ENCODE measurements around the gene VAMP2.

The VAMP2 gene, protein sequence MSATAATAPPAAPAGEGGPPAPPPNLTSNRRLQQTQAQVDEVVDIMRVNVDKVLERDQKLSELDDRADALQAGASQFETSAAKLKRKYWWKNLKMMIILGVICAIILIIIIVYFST

DNA sequence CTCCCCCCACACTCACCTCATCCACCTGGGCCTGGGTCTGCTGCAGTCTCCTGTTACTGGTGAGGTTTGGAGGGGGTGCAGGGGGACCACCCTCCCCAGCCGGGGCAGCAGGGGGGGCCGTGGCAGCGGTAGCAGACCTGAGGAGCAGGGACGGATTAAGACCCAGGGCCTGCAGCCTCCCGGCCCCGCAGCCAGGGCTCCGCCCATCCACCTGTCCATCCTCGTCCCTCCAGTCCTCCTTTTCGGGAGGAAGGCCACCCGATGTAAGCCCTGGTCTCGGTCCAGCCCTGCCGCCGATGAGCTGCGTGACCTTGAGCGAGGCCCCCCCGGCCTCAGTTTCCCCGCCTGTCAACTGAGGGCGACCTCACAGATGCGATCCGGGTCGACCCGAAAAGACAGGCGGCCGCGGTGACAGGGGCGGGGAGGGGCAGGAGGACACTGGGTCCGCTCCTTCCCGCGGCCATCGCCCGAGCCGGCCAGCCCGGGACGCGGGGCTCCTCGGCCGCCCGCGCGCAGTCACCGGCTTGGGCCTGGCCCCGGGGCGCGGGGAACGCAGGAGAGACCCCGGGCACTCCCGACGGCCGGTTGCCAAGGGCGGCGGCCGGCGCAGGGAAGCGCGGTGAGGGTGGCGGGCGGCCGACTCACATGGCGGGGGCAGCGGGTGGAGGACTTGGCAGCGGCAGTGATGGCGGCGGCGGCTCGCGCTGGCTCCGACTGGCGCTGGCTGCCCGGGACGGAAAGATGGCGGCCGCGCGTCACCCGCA is at the start of gene VAMP2:
VAMP2 (minus strand) TSS at position 716 of the 764 bp plus-strand sequence; CDS start at position 647, 69 bp downstream.
- peak; percentile 81 to 87 for DNase-seq

DNA sequence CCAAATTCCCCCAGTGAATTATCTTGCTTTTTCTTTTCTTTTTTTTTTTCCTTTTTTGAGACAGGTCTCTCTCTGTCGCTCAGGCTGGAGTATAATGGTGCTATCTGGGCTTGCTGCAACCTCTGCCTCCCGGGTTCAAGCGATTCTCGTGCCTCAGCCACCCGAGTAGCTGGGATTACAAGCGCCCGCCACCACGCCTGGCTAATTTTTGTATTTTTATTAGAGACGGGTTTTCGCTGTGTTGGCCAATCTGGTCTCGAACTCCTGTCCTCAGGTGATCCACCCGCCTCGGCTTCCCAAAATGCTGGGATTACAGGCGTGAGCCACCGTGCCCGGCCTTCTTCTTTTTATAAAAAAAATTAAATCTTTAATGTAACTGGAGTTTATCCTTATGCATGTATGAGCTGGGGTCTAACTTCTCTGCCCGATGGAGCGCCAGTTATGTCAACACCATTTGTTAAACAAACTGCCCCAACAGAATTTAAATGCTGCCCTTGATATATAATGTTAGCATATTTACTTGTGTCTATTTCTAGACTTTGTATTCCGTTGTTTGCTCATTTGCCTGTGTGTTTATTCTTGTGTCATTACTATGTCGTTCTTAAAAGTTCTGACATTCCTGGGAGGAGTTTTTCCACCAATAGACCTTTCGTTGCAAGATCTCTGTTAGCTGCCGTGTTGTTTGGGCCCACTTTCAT is 48.2 kb upstream of the VAMP2 start:
- no peak for DNase-seq

DNA sequence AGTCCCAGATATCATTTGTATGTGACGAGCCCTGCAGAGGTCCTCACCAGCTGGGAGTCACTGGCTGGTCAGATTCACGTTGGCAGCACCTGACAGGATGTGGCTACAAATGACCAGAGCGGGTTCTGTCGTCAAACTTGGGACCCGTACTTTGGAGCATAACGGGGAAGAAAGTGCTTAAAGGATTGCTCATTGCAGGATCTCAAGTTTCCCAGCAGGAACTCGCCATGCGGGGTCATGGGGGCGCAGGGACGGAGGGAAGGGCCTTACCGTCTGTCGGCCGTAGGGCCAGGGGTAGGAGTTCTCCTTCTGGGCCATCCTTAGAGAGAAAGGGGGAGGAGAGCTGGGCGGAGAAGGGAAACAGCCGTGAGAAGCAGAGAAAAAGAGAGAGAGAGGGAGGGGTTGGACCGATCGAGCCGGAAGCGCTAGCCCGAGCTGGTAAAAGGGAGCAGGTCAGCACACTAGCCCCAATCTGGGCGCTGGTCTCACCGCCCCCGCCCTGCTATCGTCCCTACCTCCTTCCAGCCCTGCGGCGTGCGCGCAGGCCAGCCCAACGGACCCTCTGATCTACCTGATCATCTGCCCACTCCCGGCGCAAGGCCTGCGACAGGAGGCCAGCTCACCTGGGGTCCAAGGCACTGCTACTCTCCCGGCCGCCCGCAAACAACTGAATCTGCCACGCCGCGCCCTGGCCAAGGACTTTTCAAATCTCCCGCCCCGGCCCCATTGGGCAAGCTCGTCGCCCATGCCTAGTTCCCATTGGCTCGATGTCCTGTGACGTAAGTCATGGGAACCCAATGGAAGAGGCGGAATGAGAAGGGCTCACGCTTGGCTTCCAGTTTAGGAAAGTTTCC is 47.4 kb upstream of the VAMP2 start, which contains the start of gene AURKB:
AURKB (minus strand) TSS at position 669 of the 854 bp plus-strand sequence; CDS start at position 318, 351 bp downstream.
- peak; percentile 93 to 94 for DNase-seq

DNA sequence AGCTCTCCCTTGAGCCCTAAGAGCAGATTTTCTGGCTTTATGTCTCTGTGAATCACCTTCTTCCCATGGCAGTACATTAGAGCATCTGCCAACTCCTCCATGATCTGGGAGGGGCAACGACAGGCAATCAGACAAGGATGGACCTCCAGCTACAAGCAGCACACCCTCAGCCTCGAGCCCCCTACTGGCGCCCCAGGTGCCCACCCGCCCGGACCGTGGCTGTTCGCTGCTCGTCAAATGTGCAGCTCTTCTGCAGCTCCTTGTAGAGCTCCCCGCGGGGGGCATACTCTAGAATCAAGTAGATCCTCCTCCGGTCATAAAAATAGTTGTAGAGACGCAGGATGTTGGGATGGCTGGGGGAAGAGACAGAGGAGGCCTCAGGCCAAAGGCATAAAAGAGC is 43.8 kb upstream of the VAMP2 start:
- no peak for DNase-seq

DNA sequence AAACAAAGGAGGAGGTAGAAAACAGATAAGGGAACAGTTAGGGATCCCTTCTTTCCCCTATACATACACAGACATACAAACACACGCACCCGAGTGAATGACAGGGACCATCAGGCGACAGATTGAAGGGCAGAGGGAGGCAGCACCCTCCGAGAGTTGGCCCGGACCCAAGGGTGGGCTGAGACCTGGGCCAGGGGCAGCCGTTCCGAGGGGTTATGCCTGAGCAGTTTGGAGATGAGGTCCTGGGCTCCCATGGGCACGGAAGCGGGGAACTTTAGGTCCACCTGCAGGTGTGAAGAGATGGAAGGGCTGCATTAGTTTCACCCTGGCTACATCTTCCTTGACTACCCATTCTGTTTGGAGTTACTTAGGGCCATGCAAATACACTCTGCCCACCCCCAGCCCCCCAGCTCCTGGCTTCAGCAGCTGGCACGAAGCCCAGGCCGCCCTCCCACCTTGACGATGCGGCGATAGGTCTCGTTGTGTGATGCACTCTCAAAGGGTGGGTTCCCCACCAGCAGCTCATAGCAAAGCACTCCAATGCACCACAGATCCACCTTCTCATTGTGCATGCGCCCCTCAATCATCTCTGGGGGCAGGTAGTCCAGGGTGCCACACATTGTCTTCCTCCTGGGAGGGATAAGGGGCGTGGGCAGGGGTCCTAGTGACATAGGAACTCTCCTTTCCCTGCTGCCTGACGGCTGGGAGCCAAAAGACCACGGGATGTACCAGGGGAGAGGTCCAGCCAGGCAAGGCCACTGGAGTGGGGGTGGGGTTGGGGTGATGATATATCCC is 42.2 kb upstream of the VAMP2 start:
- DNase-seq: no peak

DNA sequence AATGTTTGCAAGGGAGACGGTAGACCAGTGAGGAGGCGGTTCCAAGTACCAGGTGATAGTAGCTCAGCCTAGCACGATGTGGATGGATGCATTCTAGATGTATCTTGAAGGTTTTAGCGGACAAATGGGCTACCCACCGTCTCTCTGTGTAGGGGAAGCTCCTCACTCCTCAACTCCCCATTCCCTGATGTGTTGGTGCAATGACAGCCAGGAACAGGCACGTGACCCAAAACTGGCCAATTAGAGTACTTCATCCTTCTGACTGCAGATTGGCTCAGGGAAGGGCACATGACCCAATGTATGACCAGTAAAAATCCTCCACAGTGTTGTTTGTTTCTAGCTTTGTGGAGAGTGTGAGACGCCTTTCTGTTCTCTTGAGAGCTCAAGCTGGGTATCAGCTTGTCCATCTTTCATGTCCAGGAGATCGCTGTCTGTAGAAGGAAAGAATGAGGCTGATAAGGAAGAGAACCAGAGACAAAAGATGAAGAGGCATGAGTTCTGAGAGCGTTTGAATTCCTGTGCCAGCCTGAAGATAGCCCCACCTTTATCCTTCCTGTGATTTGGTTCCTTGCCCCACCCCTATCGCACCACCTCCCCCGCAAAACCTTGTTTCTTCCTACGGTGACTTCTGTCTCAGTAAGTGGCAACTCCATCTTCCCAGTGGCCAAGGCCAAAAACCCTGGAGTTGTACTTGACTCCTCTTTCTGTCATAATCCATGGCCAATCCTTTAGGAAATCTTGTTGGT is 29.5 kb upstream of the VAMP2 start:
- DNase-seq: peak; percentile 71 to 76

DNA sequence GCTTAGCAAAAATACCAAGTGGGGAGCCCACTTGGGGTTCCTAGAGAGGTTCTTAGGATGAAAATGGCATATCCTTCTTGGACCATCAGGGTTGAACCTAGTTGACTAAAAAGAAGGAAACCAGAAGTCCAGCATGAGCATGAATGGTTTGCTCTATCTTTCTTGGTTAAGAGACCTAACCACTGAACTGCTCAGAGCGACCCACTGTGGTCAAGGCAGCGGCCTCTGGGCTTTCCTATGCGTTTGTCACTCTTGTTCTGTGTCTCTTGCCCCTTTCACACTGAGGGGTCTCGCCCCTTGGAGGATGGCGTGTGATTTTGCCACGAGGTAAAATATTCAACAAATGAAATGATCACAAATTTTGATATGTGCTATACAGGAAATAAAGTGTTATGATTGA is 27.8 kb upstream of the VAMP2 start:
- no peak for DNase-seq

DNA sequence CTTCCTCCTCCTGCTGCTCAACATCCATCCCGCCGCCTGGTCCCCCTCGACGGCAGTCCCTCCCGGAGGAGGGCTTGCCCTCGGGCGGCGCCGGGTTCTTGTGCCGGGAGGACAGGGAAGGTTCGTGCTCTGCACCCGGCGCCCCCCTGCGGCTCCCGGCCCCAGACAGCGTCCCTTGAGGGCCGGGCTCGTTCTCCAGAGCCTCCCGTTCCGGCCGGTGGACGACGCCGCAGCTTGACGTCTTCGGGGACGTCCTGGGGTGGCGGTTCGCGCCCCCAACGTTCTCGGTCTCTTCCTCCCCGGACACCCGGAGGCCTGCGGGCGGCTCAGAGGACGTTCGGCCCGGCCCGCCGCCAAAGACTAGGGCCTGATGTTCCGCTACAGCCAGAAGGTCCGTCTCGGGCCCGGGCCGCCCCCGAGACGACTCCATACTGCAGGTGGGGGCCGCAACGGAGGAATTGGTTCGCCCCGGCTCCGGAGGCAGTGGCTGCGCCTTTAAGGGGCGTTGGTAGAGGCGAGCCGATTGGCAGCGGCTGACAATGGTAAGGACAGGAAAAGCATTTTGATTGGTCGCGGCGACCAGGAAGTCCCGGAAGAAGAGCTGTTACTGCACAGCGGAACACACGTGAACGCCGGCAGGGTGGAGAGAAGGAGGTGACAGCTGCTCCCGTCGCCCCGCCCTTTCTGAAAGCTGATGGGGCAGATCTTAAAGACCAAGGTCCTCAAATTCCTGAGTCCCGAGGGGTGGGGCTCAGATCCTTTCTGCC is 27.1 kb upstream of the VAMP2 start, which contains the start of gene BORCS6:
BORCS6 (minus strand) TSS at position 470 of the 767 bp plus-strand sequence; CDS start at position 430, 40 bp downstream.
- peak; percentile 92 to 94 for DNase-seq

DNA sequence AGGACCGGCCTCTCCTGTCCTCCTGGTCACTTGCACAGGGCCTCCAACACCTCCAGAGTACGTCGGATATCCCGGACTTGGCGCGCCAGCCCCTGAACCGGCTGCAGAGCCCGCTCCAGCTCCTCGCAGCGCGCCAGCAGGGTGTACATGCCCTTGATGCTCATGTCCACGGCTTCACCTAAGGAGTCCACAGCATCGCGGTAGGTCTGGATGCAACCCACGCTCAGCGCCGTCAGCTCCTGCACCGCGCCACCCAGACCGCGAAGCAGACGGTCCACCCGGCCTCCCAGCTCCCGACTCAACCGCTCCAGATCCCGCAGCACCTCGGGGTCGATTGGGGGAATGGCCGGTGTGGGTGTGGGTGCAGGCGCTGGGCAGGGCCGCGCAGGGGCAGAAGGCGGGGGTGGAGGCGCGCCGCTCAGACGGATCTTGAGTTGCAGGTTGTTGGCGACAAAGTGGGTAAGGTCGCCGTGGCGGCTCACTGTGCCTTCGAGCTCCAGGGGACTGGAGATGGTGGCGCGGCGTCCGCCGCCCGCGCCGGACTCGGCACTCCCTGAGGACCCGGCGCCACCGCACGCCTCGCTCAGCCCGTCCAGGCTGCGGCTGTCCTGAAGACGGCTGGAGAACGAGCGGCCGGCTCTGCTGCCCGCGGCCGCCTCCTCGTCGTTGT is 26.4 kb upstream of the VAMP2 start:
- DNase-seq: peak in 1 of 2 experiments; percentile 53

DNA sequence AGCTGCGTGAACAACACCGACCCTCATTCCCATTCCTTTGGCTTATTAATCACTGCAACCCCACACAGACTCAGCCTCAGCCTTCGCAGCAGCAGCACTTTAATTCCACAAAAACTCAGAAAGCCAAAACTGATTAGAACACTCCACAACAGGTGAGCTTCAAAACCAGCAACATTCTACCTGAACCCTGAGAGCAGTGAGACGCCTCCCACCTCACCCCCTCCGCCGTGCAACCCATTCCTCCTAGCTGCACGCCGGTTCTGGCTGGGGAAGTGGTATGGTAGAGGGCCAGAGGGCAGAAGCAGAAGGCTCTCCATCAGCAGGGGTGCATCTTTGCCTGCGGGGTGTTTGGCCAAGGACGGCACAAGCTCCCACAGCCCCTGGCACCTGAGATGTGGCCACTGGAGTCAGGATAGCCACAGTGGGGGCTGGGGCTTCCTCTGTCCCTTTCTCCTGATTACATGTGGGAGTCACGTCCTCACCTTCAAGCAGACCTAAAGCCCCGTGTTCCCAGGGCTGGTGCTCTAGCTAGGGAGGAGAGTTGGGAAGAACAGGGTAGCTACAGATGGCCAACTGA is 25.6 kb upstream of the VAMP2 start:
- DNase-seq: no peak

DNA sequence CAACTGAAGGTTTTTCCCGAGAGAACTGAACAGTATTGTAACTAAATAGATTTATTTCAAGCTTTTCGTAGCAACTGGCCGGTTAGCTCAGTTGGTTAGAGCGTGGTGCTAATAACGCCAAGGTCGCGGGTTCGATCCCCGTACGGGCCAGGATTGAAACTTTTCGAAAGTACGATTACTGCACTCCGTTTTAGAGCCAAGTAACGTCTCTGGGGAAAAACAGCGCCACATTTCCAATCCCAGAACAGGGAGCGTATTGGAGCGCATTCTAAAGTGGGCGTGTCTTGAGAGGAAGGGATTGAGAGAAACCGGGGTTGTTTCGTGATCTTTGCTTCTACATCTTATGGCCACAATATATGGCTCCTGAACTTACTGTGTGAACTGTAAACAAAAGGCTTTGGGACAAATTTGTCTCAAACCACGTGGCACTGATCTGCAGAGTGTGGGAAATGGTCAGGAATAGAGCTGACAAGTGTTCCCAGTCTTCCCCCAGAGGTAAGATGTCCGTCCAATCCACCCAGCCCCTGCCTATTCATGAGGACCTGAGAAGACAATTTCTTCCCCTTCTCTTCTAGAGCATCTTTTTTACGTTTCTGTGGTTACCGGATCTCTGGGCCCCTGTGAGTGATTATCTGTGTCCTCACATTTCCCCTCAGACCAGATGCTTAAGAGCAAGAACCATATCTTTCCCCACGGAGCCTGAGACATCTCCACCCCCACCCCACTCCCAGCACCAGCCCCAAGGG is 24.9 kb upstream of the VAMP2 start:
- peak; percentile 96 to 98 for DNase-seq

DNA sequence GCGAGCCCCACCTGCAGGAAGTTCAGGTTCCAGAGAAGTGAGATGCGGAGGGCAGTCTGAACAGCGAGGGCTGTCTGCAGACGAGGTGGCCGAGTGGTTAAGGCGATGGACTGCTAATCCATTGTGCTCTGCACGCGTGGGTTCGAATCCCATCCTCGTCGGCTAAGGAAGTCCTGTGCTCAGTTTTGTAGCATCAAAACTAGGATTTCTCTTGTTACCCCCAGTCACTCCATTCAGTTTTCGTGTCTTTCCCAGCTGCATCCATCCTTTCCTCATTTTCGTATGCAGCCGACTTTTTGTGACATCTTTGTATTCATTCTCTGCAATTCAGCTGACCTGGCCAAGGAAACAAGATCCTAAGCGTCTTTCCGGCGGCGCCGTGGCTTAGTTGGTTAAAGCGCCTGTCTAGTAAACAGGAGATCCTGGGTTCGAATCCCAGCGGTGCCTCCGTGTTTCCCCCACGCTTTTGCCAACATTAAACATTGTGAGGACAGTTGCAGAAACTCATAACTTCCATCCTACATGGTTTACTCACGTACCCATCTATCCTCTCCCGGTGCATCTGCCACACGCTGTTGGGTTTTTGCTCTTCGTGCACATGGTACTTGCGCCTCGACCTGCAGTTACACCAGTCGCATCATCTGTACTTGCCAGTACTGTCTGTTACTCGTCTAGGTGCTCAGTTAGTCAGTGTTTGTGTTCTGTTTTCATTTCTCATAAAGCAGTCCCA is 24.2 kb upstream of the VAMP2 start:
- peak; percentile 99 to 100 for DNase-seq

DNA sequence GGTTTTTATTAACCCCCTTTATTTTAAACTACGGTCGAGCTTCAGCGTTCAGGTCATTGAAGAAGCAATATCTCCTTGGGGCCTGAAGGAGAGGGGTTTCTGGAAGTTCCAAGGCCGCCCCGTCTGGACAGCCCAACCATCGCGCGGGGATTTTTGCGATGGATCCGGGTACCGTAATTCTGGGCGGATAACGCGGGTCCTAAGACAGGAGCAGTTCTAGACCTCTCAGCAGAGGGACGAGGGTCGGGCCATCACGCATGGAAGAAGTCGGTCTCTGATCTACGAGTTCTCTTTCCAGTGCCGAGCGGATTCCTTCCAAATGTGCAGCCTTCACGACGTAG is 23.7 kb upstream of the VAMP2 start:
- no peak for DNase-seq

DNA sequence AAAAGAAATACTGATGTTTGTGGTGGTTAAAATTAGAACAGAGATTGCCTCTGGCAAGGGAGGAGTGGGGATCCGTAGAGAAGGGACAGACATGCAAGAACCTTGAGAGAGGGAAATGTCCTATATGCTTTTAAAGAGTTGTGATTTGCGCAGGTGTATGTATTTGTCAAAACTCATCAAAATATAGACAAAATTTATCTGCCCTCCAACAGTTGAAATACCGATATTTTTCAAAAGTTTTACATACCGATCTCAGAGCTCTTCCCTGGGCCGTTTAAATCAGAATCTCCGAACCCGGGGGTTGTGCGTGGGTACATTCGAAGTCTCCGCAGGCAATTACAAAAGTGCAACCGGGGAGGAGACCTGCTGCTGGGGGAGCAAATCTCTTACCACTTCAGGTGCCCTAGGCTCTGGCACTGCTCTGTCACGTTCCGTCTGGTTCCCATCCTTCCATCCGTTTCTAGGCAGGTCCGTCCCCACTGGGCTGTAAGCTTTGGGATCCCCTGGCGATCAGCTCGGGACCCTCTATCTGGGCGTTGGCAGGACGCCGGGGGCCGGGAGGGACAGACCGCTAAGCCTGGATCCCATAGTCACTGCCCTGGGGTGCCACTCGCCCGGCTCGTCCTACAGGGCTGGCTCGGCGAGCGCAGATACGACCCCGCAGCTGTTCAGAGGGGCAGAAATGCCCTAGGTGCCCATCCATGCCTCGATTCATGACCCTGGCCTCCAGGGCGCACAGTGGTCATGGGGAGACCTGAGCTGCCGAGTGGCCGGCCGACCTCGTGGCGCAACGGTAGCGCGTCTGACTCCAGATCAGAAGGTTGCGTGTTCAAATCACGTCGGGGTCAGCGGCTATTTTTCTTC is 23.1 kb upstream of the VAMP2 start:
- peak; percentile 98 to 99 for DNase-seq

DNA sequence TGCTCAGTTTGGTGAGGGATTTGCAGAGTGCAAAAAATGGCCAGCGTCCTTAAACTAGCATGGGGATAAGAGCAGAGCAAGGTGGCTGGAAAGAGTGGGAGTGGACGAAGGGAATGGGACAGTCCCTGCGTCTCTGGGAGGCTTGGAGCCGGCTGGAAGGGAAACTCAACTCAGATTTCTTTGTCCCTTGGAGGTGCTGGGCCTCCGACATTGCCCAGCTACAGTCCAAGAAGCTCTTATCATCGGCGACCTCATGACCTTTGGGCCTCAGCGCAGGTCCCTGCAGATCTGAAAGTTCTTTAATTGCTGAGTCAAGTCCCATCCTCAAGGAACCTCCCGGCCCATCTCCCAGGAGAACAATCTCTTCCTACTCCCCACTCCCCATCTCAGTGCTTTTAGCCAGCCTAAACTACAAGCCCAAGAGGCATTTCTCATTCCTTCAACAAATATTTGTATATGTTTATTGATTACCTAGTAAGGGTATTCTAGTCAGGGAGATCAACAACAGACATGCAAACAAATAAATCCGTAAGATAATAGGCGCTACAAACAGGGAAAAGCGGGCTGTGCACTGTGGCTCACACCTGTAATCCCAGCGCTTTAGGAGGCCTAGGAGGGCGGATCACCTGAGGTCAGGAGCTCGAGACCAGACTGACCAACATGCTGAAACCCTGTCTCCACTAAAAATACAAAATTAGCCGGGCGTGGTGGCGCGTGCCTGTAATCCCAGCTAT is 14.4 kb upstream of the VAMP2 start:
- no peak for DNase-seq
